Right lobe of liver (tissue), 6 donors: Measurements from ENCODE around the gene NPLOC4. TPM values are rescaled to one million over a fixed set of nuclear protein-coding genes. Genes with fewer than 3 reads are reported as not detected.

Experiments
- ATAC-seq, 4 donors: fragments of 200-7000 bp; cut with Tn5 transposase; one replicate each; pipeline ENCODE4 v1.9.1; 2020; ENCODE audit warnings: mild to moderate bottlenecking in 4 of 4, moderate library complexity in 4 of 4
- DNase-seq, 3 donors: peaks; one replicate each; pipeline ENCODE4 v3.0.0-alpha.2; 2020
- H3K27ac ChIP-seq, 3 donors: fragments of 200-600 bp; one replicate each; pipeline ENCODE4 v1.8.0; 2022
- H3K27me3 ChIP-seq, 2 donors: fragments of 200-600 bp; one replicate each; pipeline ENCODE4 v1.8.0; 2022
- H3K36me3 ChIP-seq, 4 donors: fragments of 200-600 bp; sonication (generic) in 1 of 4; one replicate each; pipeline versions ENCODE4 v1.5.1 to v1.8.0; 2017 to 2022; ENCODE audit warnings: control low read depth in 1 of 4
- H3K4me1 ChIP-seq, 4 donors: fragments of 200-600 bp; sonication (generic) in 1 of 4; one replicate each; pipeline versions ENCODE4 v1.5.1 to v1.8.0; 2017 to 2022; ENCODE audit warnings: control low read depth in 1 of 4
- H3K4me3 ChIP-seq, 3 donors: fragments of 200-600 bp; one replicate each; pipeline ENCODE4 v1.8.0; 2022
- H3K9me3 ChIP-seq, 4 donors: fragments of 200-600 bp; sonication (generic) in 1 of 4; one replicate each; pipeline versions ENCODE4 v1.5.1 to v1.8.0; 2017 to 2022; ENCODE audit warnings: control low read depth in 1 of 4
- POLR2A ChIP-seq: fragments of 450-650 bp; IDR thresholded peaks from one replicate; pipeline ENCODE4 v1.6.1; 2017; ENCODE audit warnings: antibody characterized with exemption, mild to moderate bottlenecking
- WGBS: methylation state at CpG from one replicate; pipeline ENCODE4 v1.1.6; 2018; ENCODE audit warnings: low coverage, low lambda C conversion rate; ENCODE audit not compliant: insufficient coverage; ENCODE audit errors: missing lambda C conversion rate; 5-methylcytosine and 5-hydroxymethylcytosine counted together
- intact Hi-C, 2 donors: fragments of 100-400 bp; cut with DNase I; formaldehyde crosslinking; loops; one replicate each; pipeline versions ENCODE4 v1.11.2 to v1.14.1; 2022
- total RNA-seq, 6 experiments: library from RNA; depleted of rRNA in 2 of 6; stranded (reverse); fragments of >200 nt in 2 of 6; fragmentation: NEBNext Ultra II Directional in 3 of 6; extraction: Animal tissue kit (Norgen Biotek cat#: 25700) in 3 of 6; gene quantifications; one replicate each; pipeline versions ENCODE4 v1.1.0 to v1.2.4, GENCODE V29; 2016 to 2023
- TF ChIP-seq, protein P1 (sequence below), 4 donors: fragments of 200-600 bp in 3 of 4; fragments of 450-650 bp in 1 of 4; IDR thresholded peaks; one replicate each; pipeline versions ENCODE4 v1.5.1 to v1.8.0; 2016 to 2022; ENCODE audit warnings: antibody characterized with exemption in 4 of 4, mild to moderate bottlenecking in 2 of 4
- donor health status: DM: no; HTN: yes; CAD: no.
- donor health status: DM: no; HTN: no; CAD: no.
- donor health status: DM: no; HTN: no; CAD: no.
- donor health status: DM: no; HTN: yes; CAD: no.
- donor health status: DM: no; HTN: yes; CAD: no.

Gene NPLOC4
- total RNA-seq, 6 experiments from 2014 or later, result 46.5 to 63.2 (median 55.8) TPM

DNA sequence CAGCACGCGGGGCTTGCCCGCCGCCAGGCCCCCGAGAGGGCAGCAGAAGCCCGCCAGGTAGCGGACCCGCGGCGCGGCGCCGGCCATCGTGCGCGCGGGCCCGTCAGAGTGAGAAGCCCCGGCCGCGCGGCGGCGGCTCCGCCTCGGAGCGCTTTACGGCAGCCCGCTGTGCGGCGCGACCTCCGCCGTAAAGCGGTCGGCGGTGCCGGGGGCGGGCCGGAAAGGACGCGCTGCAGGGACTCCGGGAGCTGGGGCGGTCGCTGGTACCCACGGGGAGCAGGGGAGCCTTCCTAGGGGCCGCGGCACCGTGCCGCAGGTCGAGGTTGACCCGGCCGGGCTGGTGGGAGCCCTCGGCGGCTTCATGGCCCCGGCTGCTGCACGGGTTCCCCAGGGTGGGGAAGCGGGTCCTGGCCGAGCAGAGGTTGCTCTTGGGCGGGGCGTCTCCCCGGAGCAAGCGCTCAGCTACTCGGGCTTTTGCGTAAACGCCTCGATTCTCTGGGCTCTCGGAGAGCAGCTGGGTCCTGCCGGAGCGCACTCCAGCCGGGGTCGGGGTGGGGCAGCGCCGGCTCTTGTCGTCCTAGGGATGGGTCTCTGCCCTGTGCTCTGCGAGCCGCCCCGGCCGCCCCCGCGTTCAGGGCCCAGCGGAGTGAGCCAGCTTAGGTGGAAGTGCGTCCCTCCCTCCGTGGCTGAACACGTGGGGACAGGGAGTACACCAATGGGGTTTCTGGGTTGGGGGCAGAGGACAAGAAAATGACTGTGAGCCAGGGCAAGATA is 84.5 kb downstream of the NPLOC4 start, which contains the start of gene FAAP100:
TSS of gene FAAP100 (minus strand) at position 110 of the 774 bp plus-strand sequence. CDS start at position 87, 23 bp downstream.
- no peaks in the 10 kb centered on the region for H3K27me3 ChIP-seq
- no peaks in the 10 kb centered on the region for H3K9me3 ChIP-seq
- peaks cover 0 to 27% (median 7%) of the 10 kb centered on the region in 4 donors for H3K4me1 ChIP-seq
- DNase-seq (peak; percentile 83 to 86 (median 84)), ATAC-seq (peak; percentile 64 to 84 (median 73))
- peak within 1 kb of the TSS; percentile 60 to 80 (median 68) for H3K27ac ChIP-seq
- peak within 1 kb of the TSS; percentile 81 to 94 (median 87) for H3K4me3 ChIP-seq
- peaks cover 0 to 7% (median under 1%) of the 10 kb centered on the region in 4 donors for H3K36me3 ChIP-seq
- intact Hi-C loops, result loop anchor here in 1 of 2 donors (5.0 kb wide), 1 partner anchor 50 kb away; no protein-coding TSS in a partner anchor
- no CpG with 5 or more reads among the region's 85 CpGs for WGBS
- TF ChIP-seq POLR2A, result peak; percentile 89
- TF ChIP-seq, protein P1, sequence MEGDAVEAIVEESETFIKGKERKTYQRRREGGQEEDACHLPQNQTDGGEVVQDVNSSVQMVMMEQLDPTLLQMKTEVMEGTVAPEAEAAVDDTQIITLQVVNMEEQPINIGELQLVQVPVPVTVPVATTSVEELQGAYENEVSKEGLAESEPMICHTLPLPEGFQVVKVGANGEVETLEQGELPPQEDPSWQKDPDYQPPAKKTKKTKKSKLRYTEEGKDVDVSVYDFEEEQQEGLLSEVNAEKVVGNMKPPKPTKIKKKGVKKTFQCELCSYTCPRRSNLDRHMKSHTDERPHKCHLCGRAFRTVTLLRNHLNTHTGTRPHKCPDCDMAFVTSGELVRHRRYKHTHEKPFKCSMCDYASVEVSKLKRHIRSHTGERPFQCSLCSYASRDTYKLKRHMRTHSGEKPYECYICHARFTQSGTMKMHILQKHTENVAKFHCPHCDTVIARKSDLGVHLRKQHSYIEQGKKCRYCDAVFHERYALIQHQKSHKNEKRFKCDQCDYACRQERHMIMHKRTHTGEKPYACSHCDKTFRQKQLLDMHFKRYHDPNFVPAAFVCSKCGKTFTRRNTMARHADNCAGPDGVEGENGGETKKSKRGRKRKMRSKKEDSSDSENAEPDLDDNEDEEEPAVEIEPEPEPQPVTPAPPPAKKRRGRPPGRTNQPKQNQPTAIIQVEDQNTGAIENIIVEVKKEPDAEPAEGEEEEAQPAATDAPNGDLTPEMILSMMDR (IDR thresholded peaks at IDR 0.05), result no peak

DNA sequence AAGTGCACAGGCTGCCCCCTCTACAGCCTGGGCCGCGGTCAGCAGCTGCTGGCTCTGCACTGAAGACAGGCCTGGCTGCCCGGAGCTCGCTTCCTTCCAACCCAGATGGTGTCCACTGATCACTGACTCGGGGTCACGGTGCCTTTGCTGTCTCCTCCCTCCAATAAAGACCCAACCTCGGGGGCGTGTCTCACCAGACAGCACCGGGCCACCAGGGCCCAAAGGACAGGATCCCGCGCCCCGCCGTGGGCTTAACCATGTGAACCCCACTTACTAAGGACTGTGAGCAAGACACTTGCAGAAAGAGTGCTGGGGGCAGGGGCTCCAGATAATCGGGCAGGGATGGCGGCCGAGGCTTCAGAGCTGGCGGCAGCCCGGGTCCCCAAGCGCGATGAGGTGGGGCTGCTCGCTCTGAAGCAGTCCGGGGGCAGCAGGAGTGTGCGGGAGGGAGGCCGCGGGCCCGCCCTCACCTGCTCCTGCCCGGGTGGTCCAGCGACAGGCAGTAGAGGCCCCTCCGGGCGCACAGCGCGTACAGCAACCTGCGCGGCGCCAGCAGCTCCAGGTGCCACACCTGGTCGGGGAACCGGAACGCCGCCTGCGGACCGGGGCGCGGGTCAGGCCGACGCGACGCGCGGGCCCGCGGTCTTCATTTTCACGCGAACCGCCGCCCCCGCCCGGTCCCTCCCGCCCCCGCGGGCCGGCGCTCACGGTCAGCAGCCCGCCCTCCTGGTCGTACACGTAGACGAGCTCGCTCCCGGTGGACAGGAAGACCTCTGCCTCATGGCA is 85.3 kb downstream of the NPLOC4 start:
- 1% methylated on average over 17 of the region's 69 CpGs for WGBS
- intact Hi-C loops, result loop anchor here in 1 of 2 donors (5.0 kb wide), 1 partner anchor 51 kb away; no protein-coding TSS in a partner anchor
- Histone ChIP-seq H3K9me3 (no peaks in the 10 kb centered on the region), H3K36me3 (peaks cover 0 to 15% (median 4%) of the 10 kb centered on the region in 4 donors), H3K4me1 (peaks cover 0 to 27% (median 7%) of the 10 kb centered on the region in 4 donors), H3K27me3 (no peaks in the 10 kb centered on the region), H3K27ac (peak overlapping the region; percentile 60 to 80 (median 68)), H3K4me3 (peak overlapping the region; percentile 81 to 94 (median 87))
- DNase-seq (peak; percentile 61 to 75 (median 75)), ATAC-seq (peak; percentile 14 to 44 (median 26))
- no peak for TF ChIP-seq POLR2A
- TF ChIP-seq, protein P1 (IDR thresholded peaks at IDR 0.05), result no peak

DNA sequence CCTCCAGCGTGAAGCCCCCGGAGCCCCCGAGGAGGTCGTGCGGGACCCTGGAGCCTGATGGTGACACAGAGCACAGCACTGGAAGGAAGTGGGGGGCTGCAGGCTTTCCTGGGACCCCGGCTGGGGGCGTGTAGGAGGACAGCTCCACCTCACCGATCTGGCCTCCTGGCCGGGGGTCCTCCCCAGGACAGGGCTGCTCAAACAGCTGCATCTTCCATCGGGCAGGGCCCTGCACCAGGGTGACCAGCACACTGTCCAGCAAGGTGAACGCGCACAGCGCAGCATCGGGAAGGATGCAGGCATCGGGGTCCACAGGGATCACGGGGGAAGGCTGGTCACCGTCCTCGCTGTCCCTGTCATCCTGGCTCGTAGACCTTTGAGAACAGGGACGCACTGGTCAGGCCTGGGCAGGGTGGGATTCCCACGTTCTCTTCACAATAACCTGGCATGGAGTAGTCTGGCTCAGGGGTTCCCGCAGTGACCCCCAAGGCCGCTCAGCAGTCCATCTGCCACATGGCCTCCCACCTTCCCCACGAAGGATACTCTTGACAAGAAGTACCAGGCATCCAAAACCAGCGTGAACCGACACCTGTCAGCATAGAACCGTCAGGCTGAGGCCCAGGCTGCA is 86.0 kb downstream of the NPLOC4 start:
- no peak overlapping the region for H3K27ac ChIP-seq
- DNase-seq (peak in 1 of 3 donors; percentile 28), ATAC-seq (no peak)
- TF ChIP-seq POLR2A, result no peak
- TF ChIP-seq, protein P1 (IDR thresholded peaks at IDR 0.05), result no peak
- H3K9me3 ChIP-seq, result no peaks in the 10 kb centered on the region
- no CpG with 5 or more reads among the region's 27 CpGs for WGBS
- intact Hi-C loops, result loop anchor here in 1 of 2 donors (5.0 kb wide), 1 partner anchor 51 kb away; no protein-coding TSS in a partner anchor
- H3K4me1 ChIP-seq, result peaks cover 0 to 27% (median 7%) of the 10 kb centered on the region in 4 donors
- no peaks in the 10 kb centered on the region for H3K27me3 ChIP-seq
- H3K36me3 ChIP-seq, result peaks cover 0 to 22% (median 4%) of the 10 kb centered on the region in 4 donors
- H3K4me3 ChIP-seq, result peak overlapping the region; percentile 81 to 94 (median 87)

DNA sequence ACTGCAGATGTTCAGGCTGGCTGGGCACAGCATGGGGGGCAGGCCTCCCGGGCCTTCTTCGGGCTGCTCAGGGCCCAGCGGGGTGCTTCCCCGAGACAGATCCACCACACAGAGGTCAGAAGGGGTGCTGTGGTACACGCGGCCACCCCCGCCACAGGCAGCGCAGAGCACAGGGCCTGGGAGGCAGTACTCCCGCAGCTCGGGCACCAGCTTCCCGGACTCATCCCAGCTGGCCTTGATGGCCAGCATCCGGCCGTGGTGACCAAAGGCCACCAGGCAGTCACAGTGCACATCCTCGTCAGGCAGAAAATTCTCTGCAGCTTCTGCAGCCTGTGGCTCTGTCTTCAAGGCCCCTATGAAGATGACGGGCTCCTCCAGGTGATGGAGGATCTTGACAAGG is 86.6 kb downstream of the NPLOC4 start:
- Histone ChIP-seq H3K4me3 (no peak overlapping the region), H3K4me1 (peaks cover 0 to 27% (median 7%) of the 10 kb centered on the region in 4 donors), H3K27me3 (no peaks in the 10 kb centered on the region), H3K36me3 (peaks cover 0 to 27% (median 4%) of the 10 kb centered on the region in 4 donors), H3K9me3 (no peaks in the 10 kb centered on the region), H3K27ac (no peak overlapping the region)
- TF ChIP-seq, protein P1 (IDR thresholded peaks at IDR 0.05), result no peak
- no peak for TF ChIP-seq POLR2A
- WGBS, result 86% methylated on average over 2 of the region's 15 CpGs
- peak in 2 of 3 donors; percentile 24 to 53 for DNase-seq
- intact Hi-C loops, result loop anchor here in 1 of 2 donors (5.0 kb wide), 1 partner anchor 52 kb away; no protein-coding TSS in a partner anchor
- ATAC-seq, result no peak
